ENCODE data around the gene ADAMTS17.

Gene ADAMTS17

GRCh38 chr15:99957642-99958013, 384.1 kb downstream of the ADAMTS17 start:
- TF ChIP-seq CTCF (IDR thresholded peaks at IDR 0.05) = no peak

GRCh38 chr15:99956820-99957641, 384.7 kb downstream of the ADAMTS17 start:
- H3K36me3 Mint-ChIP-seq (ENCODE audit: low read depth) = no peaks in the 10 kb centered on the region
- H3K27ac Mint-ChIP-seq = peak overlapping the region; percentile 70
- H3K4me1 Mint-ChIP-seq = peaks cover 5% of the 10 kb centered on the region
- peaks cover 3% of the 10 kb centered on the region for H3K9me3 Mint-ChIP-seq
- TF ChIP-seq CTCF (IDR thresholded peaks at IDR 0.05) = no peak
- H3K27me3 Mint-ChIP-seq (ENCODE audit: low read depth, poor library complexity) = peaks cover 35% of the 10 kb centered on the region
- no peak for DNase-seq
- H3K4me3 Mint-ChIP-seq = no peak overlapping the region

More at GRCh38 chr15:99957642-99958013, 384.1 kb downstream of the ADAMTS17 start:
- Mint-ChIP-seq H3K4me1 (peaks cover 5% of the 10 kb centered on the region), H3K27ac (no peak overlapping the region), H3K9me3 (peaks cover 4% of the 10 kb centered on the region), H3K27me3 (ENCODE audit: low read depth, poor library complexity) (peaks cover 36% of the 10 kb centered on the region), H3K4me3 (no peak overlapping the region), H3K36me3 (ENCODE audit: low read depth) (no peaks in the 10 kb centered on the region)
- no peak for DNase-seq

- no peak for DNase-seq
- Mint-ChIP-seq H3K9me3 (no peaks in the 10 kb centered on the region), H3K27me3 (ENCODE audit: low read depth, poor library complexity) (peaks cover 33% of the 10 kb centered on the region), H3K27ac (no peak overlapping the region), H3K4me1 (peaks cover 5% of the 10 kb centered on the region), H3K36me3 (ENCODE audit: low read depth) (no peaks in the 10 kb centered on the region), H3K4me3 (no peak overlapping the region)
- TF ChIP-seq CTCF (IDR thresholded peaks at IDR 0.05) = no peak
Measured at GRCh38 chr15:99956022-99956775, 385.6 kb downstream of the ADAMTS17 start.

GRCh38 chr15:99955532-99955931, 386.2 kb downstream of the ADAMTS17 start:
- peaks cover 5% of the 10 kb centered on the region for H3K4me1 Mint-ChIP-seq
- H3K4me3 Mint-ChIP-seq = no peak overlapping the region
- peaks cover 29% of the 10 kb centered on the region for H3K27me3 Mint-ChIP-seq (ENCODE audit: low read depth, poor library complexity)
- no peak overlapping the region for H3K27ac Mint-ChIP-seq
- H3K9me3 Mint-ChIP-seq = peaks cover 4% of the 10 kb centered on the region
- no peak for TF ChIP-seq CTCF (IDR thresholded peaks at IDR 0.05)
- H3K36me3 Mint-ChIP-seq (ENCODE audit: low read depth) = no peaks in the 10 kb centered on the region
- DNase-seq = no peak

GRCh38 chr15:99955181-99955525, 386.6 kb downstream of the ADAMTS17 start:
- Mint-ChIP-seq H3K27me3 (ENCODE audit: low read depth, poor library complexity) (peaks cover 27% of the 10 kb centered on the region), H3K36me3 (ENCODE audit: low read depth) (no peaks in the 10 kb centered on the region), H3K9me3 (peaks cover 8% of the 10 kb centered on the region), H3K4me1 (peaks cover 5% of the 10 kb centered on the region), H3K4me3 (no peak overlapping the region), H3K27ac (no peak overlapping the region)
- TF ChIP-seq CTCF (IDR thresholded peaks at IDR 0.05) = no peak
- DNase-seq = no peak
